BLaER1 treated with 17β-estradiol and CSF1 and Interleukin-3, amounts not matched to agents 10 nM and 100 nM (cell line): Measurements from ENCODE around the gene WASL.
A peak's percentile ranks its signal among the peaks of the same experiment; 100 is the strongest.

Experiments
- H3K27ac ChIP-seq, 11 experiments: shearing (Covaris generic); formaldehyde crosslinking; 2 replicates each; pipeline ENCODE4 v1.8.1; 2022
- H3K27me3 ChIP-seq, 11 experiments: shearing (Covaris generic); formaldehyde crosslinking; 2 replicates each; pipeline ENCODE4 v1.8.1; 2022
- H3K36me3 ChIP-seq, 11 experiments: shearing (Covaris generic); formaldehyde crosslinking; 2 replicates each; pipeline ENCODE4 v1.8.1; 2022
- H3K4me1 ChIP-seq, 10 experiments: shearing (Covaris generic); formaldehyde crosslinking; 2 replicates each; pipeline ENCODE4 v1.8.1; 2022
- H3K4me2 ChIP-seq, 11 experiments: shearing (Covaris generic); formaldehyde crosslinking; 2 replicates each; pipeline ENCODE4 v1.8.1; 2022
- H3K4me3 ChIP-seq, 10 experiments: shearing (Covaris generic); formaldehyde crosslinking; 2 replicates each; pipeline ENCODE4 v1.8.1; 2022
- H3K9ac ChIP-seq, 11 experiments: shearing (Covaris generic); formaldehyde crosslinking; 2 replicates each; pipeline ENCODE4 v1.8.1; 2022
- H3K9me3 ChIP-seq, 11 experiments: shearing (Covaris generic); formaldehyde crosslinking; replicated peaks in 1 of 11; 2 replicates each; pipeline ENCODE4 v1.8.1; 2022
- H4K20me1 ChIP-seq, 11 experiments: shearing (Covaris generic); formaldehyde crosslinking; 2 replicates each; pipeline ENCODE4 v1.8.1; 2022
- Cebpa-rat ChIP-seq, 11 experiments: shearing (Covaris generic); IDR thresholded peaks; 2 replicates each; pipeline ENCODE4 v1.8.1; 2022

The WASL gene

DNA sequence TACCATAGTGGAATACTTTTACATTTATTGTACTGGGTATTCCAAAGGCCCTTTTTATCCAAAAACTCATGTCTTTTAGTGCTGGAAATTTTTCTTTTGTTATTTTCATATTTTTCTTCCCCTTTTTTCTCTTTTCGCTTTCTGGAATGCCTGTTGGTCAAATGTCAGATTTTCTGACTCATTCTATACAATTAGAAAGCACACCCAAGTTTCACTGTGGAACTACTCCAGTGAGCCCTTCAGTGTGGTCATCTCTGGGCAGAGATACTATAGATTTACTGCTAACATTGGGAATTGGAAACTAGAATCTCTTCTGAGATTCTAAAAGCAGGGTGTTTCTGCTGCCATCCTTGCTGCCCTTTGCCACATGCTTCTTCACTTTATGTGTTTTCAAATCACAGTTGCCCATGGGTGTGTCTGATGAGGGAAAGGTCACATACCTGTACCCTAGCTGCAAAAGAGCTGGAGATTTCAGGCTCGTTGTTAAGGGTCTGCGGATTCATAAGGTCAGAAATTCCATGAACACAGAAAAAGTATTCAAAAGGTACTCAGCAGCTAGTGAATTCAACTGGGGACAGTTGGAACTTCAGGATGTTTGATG lies 5.6 kb upstream of the WASL start:
- peak overlapping the region in 1 of 11 experiments; percentile 50; a peak in 1 of 22 replicates for H3K9ac ChIP-seq
- peak overlapping the region in 3 of 11 experiments; percentile 40 to 90 (median 69); a peak in 5 of 22 replicates for H3K4me2 ChIP-seq
- H4K20me1 ChIP-seq = no peaks in the 10 kb centered on the region
- TF ChIP-seq Cebpa-rat (IDR thresholded peaks at IDR 0.05) = no peak
- peak overlapping the region in 1 of 11 experiments; percentile 56; a peak in 3 of 22 replicates for H3K27ac ChIP-seq
- H3K36me3 ChIP-seq = no peaks in the 10 kb centered on the region
- peaks cover 0 to 68% (median 10%) of the 10 kb centered on the region in 10 experiments; a peak in 12 of 20 replicates for H3K4me1 ChIP-seq
- H3K27me3 ChIP-seq = no peaks in the 10 kb centered on the region
- no peaks in the 10 kb centered on the region for H3K9me3 ChIP-seq
- H3K4me3 ChIP-seq = no peak overlapping the region

DNA sequence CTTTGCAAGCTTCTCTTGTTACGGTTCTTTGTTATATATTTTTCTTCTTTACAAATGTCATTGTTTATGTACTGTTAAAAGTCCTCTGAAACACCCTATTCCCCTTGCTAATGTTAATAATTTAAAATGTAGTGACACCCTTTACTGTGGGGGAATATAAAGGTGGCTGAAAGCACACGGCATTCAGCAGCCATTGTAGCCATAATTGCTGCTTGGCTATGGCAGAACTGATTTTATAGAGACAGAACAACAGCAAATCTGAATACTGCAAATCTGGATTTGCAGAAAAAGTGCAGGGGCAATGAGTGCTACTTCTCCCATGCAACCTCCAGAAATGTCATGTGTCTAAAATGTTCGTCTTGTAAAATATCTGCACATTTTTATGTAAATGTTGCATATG lies 3.7 kb upstream of the WASL start:
- no peak overlapping the region for H3K27ac ChIP-seq
- peaks cover 0 to 65% (median 11%) of the 10 kb centered on the region in 10 experiments; a peak in 12 of 20 replicates for H3K4me1 ChIP-seq

DNA sequence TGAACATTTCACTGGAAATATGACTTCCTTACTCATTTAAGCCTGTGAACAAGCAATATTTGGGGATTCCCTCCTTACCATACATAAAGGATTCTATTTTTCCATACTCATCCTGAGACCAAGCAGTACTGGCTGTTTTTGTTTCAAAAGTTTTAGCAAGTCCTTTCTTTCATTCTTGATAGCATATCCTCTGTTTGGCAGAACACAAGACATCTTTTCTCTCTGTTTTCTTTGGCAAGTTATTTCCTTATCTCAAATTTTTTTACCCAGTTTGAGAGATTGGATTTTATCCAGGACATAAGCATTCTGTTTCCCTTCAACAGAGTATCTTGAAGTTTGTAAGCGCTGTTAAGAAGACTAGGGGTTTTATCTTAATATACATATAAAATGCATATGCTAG lies 3.0 kb upstream of the WASL start:
- H4K20me1 ChIP-seq = peaks cover 4 to 18% (median 12%) of the 10 kb centered on the region in 11 experiments; a peak in 19 of 22 replicates
- H3K27me3 ChIP-seq = no peaks in the 10 kb centered on the region
- H3K9me3 ChIP-seq = no peaks in the 10 kb centered on the region
- H3K4me2 ChIP-seq = peak overlapping the region in 2 of 11 experiments; percentile 29 to 86; a peak in 2 of 22 replicates
- no peaks in the 10 kb centered on the region for H3K36me3 ChIP-seq
- H3K4me3 ChIP-seq = no peak overlapping the region
- peaks cover 4 to 61% (median 18%) of the 10 kb centered on the region in 10 experiments; a peak in 19 of 20 replicates for H3K4me1 ChIP-seq
- H3K9ac ChIP-seq = no peak overlapping the region
- no peak overlapping the region for H3K27ac ChIP-seq
- TF ChIP-seq Cebpa-rat (IDR thresholded peaks at IDR 0.05) = no peak

More for the DNA sequence above, 3.7 kb upstream of the WASL start:
- Histone ChIP-seq H3K27me3 (no peaks in the 10 kb centered on the region), H3K4me3 (no peak overlapping the region), H4K20me1 (peaks cover 0 to 11% (median 5%) of the 10 kb centered on the region in 11 experiments; a peak in 15 of 22 replicates), H3K4me2 (no peak overlapping the region), H3K9ac (no peak overlapping the region), H3K9me3 (no peaks in the 10 kb centered on the region), H3K36me3 (no peaks in the 10 kb centered on the region)
- no peak for TF ChIP-seq Cebpa-rat (IDR thresholded peaks at IDR 0.05)

DNA sequence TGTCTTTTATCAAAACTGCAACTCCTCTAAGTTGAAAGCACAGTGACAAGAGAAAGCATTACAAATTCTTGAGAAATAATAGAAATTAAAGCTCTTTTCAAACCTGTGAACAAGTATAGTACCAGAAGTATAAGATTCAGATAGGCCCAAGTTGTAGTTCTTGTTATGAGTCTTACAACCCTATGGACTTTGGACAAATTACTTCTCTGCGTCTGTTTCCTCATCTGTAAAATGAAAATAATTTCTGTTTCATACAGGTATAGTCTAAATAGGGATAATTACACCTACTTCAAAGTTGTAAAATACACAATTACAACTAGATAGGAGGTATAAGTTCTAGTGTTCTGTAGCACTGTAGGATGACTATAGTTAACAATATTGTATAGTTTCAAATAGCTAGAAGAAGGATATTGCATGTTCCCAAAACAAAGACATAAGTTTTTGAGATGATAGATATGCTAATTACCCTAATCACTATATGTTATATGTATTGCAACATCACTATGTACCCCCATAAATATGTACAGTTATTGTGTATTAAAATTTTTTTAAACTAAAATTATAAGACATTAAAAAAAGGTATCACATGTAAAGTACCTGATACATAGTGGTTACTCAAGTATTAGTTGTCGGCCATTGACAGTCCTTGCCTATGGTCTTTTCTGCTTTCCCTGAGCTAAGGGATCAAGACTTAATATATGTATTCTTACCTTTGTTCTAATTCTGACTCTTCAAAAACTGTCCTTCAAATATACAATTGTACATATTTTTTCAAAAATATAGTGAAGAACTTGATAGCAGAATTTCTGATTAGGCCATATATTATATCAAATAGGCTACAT lies 1.8 kb upstream of the WASL start:
- TF ChIP-seq Cebpa-rat (IDR thresholded peaks at IDR 0.05) = no peak
- peak overlapping the region in 3 of 11 experiments; percentile 88 to 98 (median 98); a peak in 4 of 22 replicates for H3K27ac ChIP-seq
- H3K4me3 ChIP-seq = peak overlapping the region in 3 of 10 experiments; percentile 67 to 93 (median 81); a peak in 6 of 20 replicates
- no peaks in the 10 kb centered on the region for H3K27me3 ChIP-seq
- H3K4me1 ChIP-seq = peaks cover 13 to 61% (median 30%) of the 10 kb centered on the region in 10 experiments
- H3K9ac ChIP-seq = peak overlapping the region in 2 of 11 experiments; percentile 91 to 98; a peak in 4 of 22 replicates
- peaks cover 15 to 30% (median 23%) of the 10 kb centered on the region in 11 experiments; a peak in 21 of 22 replicates for H4K20me1 ChIP-seq
- no peaks in the 10 kb centered on the region for H3K36me3 ChIP-seq
- no peaks in the 10 kb centered on the region for H3K9me3 ChIP-seq
- H3K4me2 ChIP-seq = peak overlapping the region in 10 of 11 experiments; percentile 82 to 97 (median 92); a peak in 16 of 22 replicates

DNA sequence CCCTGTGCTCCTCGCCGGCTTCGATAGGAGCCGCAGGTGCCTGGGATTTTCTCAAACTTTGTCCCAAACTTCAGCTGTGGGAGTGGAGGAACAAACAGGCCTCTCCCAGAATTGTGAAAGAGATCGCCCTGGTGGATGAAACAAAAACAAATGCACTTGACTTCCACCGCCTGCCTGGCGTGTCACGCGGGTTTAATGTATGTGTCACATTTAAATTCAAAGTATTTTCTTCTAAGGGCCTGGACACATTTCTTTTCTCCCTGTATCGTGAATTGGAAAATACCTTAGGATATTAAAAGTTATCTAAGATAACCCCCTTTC lies 694 bp upstream of the WASL start:
- H3K4me3 ChIP-seq = peak overlapping the region; percentile 67 to 98 (median 92)
- H3K27ac ChIP-seq = peak overlapping the region; percentile 88 to 98 (median 96)
- peaks cover 0 to 5% (median 0%) of the 10 kb centered on the region in 11 experiments; a peak in 2 of 22 replicates for H3K36me3 ChIP-seq
- peaks cover 15 to 61% (median 36%) of the 10 kb centered on the region in 10 experiments for H3K4me1 ChIP-seq
- peak overlapping the region; percentile 82 to 97 (median 92) for H3K4me2 ChIP-seq
- peak overlapping the region; percentile 91 to 99 (median 97) for H3K9ac ChIP-seq
- H3K27me3 ChIP-seq = no peaks in the 10 kb centered on the region
- H3K9me3 ChIP-seq = no peaks in the 10 kb centered on the region
- peaks cover 20 to 41% (median 35%) of the 10 kb centered on the region in 11 experiments; a peak in 21 of 22 replicates for H4K20me1 ChIP-seq
- TF ChIP-seq Cebpa-rat (IDR thresholded peaks at IDR 0.05) = peak in 4 of 11 experiments; percentile 43 to 55 (median 49); a peak in 2 of 22 replicates

DNA sequence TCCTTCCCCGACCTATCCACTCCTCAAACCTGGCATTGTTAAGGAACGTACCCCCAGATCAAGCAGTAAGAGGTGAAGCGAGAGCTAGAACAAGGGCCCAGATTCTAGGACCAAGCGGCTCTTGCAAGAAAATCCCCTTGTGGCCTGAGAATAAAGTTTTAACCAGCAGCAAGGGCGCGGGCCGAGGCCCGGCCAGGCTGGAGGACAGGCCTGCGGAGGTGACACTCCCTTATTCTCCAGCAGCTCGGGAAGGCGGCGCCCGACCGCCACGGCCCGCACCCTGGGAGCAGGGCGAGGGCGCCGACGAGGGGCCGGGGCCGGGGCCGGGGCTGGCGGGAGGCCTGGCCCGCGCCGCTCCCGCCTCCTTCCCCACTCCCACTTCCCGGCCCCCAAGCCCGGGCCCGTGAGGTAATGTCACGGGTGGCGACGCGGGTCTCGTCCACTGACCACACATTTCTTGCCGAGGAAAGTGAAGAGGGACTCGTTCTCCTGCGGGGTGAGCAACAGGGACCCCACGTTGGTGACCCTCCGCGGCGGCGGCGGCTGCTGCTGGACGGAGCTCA lies 551 bp downstream of the WASL start:
- Histone ChIP-seq H3K9ac (peak overlapping the region; percentile 91 to 99 (median 97)), H3K27ac (peak overlapping the region; percentile 88 to 98 (median 96)), H3K4me1 (peaks cover 15 to 62% (median 36%) of the 10 kb centered on the region in 10 experiments), H3K4me3 (peak overlapping the region; percentile 67 to 98 (median 92)), H3K4me2 (peak overlapping the region; percentile 88 to 97 (median 92)), H3K27me3 (no peaks in the 10 kb centered on the region), H4K20me1 (peaks cover 21 to 53% (median 47%) of the 10 kb centered on the region in 11 experiments; a peak in 21 of 22 replicates), H3K9me3 (no peaks in the 10 kb centered on the region), H3K36me3 (peaks cover 0 to 17% (median 0%) of the 10 kb centered on the region in 11 experiments; a peak in 2 of 22 replicates)
- no peak for TF ChIP-seq Cebpa-rat (IDR thresholded peaks at IDR 0.05)

DNA sequence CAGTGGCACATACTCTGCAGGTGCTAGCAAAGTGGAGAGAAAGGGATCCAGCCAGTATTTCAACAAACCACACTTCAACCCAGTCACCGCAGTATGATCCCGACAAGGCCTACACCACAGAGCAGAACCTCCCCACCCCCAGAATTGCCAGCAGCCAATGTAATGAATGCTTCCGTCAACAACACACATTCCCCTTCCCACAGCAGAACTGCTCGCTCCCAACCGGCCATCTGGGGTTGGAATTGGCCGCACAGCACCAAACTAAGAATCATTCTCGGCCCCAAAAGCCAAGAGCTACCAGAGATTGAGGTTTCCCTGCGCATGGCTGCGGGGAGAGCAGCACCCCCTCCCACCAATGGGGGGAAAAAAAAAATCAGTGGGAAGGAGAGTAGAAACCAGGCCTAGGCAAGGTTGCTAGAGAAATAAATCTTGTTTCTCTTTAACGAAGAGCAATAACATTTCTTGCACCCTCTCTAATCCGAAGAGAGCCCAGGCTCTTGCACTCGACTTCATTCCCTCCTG lies 1.1 kb downstream of the WASL start:
- Histone ChIP-seq H3K27ac (peak overlapping the region; percentile 88 to 98 (median 96)), H3K4me1 (peaks cover 18 to 67% (median 36%) of the 10 kb centered on the region in 10 experiments)

DNA sequence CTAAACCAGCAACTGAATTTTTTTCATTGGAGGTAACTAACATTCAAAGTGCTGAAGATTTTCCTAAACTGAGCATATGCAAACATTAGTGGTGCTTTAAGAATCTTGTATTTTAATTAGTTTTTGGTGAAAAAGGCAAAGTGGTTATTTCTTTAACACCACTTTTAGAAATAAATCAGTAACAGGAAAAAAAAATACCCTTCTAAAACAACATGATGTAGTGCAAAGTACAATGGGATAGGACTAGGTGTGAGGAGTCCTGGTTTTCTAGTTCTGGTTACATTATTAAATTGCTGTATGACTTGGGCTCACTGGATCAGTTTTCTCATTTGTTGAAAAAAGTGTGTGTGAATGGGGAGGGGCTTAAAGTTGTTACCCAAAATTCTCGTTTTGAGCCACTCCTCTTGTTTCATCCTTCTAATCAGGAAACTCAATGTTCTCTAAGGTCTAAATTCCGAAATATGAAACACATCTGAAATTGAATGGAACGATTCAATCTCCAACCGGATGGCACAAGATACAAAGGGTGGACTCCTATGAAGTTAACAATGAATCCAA lies 1.8 kb downstream of the WASL start:
- Histone ChIP-seq H3K9ac (peak overlapping the region; percentile 91 to 99 (median 97)), H3K36me3 (peaks cover 0 to 22% (median 0%) of the 10 kb centered on the region in 11 experiments; a peak in 2 of 22 replicates), H3K4me2 (peak overlapping the region; percentile 88 to 97 (median 92)), H3K27me3 (no peaks in the 10 kb centered on the region), H3K9me3 (no peaks in the 10 kb centered on the region), H4K20me1 (peaks cover 29 to 65% (median 59%) of the 10 kb centered on the region in 11 experiments; a peak in 21 of 22 replicates), H3K4me1 (peaks cover 18 to 70% (median 36%) of the 10 kb centered on the region in 10 experiments), H3K27ac (peak overlapping the region; percentile 88 to 98 (median 96); a peak in 20 of 22 replicates), H3K4me3 (peak overlapping the region; percentile 67 to 98 (median 92))
- no peak for TF ChIP-seq Cebpa-rat (IDR thresholded peaks at IDR 0.05)

More for the DNA sequence above, 1.1 kb downstream of the WASL start:
- peak overlapping the region; percentile 88 to 97 (median 92) for H3K4me2 ChIP-seq
- H3K9ac ChIP-seq = peak overlapping the region; percentile 91 to 99 (median 97)
- H3K36me3 ChIP-seq = peaks cover 0 to 22% (median 0%) of the 10 kb centered on the region in 11 experiments; a peak in 2 of 22 replicates
- no peaks in the 10 kb centered on the region for H3K27me3 ChIP-seq
- peak overlapping the region; percentile 67 to 98 (median 92) for H3K4me3 ChIP-seq
- peaks cover 27 to 59% (median 53%) of the 10 kb centered on the region in 11 experiments; a peak in 21 of 22 replicates for H4K20me1 ChIP-seq
- no peak for TF ChIP-seq Cebpa-rat (IDR thresholded peaks at IDR 0.05)
- H3K9me3 ChIP-seq = no peaks in the 10 kb centered on the region
